Keratinocyte (primary cell): ENCODE measurements around the gene PITPNC1. TPM values are rescaled to one million over a fixed set of nuclear protein-coding genes. Genes with fewer than 3 reads are reported as not detected.

Experiments used
- DNase-seq: peaks from one replicate; pipeline ENCODE4 v3.0.0-alpha.2; 2011; ENCODE audit warnings: low read depth, missing footprints, low spot score
- FAIRE-seq: peaks from 2 replicates; lab custom pipeline; 2011; peaks lifted over from hg19 to GRCh38; lab: Jason Lieb, UNC
- H2AFZ ChIP-seq: 2 replicates; pipeline ENCODE4 v1.6.0; 2012; ENCODE audit warnings: low read length, control low read depth, inconsistent platforms; ENCODE audit not compliant: control insufficient read depth
- H3K27ac ChIP-seq: 2 replicates; pipeline ENCODE4 v1.5.1; 2011; ENCODE audit warnings: low read length; ENCODE audit not compliant: control insufficient read depth, insufficient read depth
- H3K27me3 ChIP-seq: 3 replicates; pipeline ENCODE4 v1.6.0; 2011; ENCODE audit warnings: low read length; ENCODE audit not compliant: control insufficient read depth, insufficient read depth; ENCODE audit errors: extremely low read depth
- H3K36me3 ChIP-seq, 2 experiments: 2 replicates in 1 of 2; 3 replicates in 1 of 2; pipeline ENCODE4 v1.5.1; 2011; ENCODE audit warnings: low read length in 2 of 2, mild to moderate bottlenecking in 1 of 2; ENCODE audit not compliant: control insufficient read depth in 2 of 2, insufficient read depth in 2 of 2; ENCODE audit errors: extremely low read depth in 1 of 2
- H3K4me1 ChIP-seq: 3 replicates; pipeline ENCODE4 v1.5.1; 2011; ENCODE audit warnings: low read length; ENCODE audit not compliant: control insufficient read depth, insufficient read depth; ENCODE audit errors: extremely low read depth
- H3K4me2 ChIP-seq: 3 replicates; pipeline ENCODE4 v1.6.0; 2011; ENCODE audit warnings: low read depth, low read length; ENCODE audit not compliant: control insufficient read depth, insufficient read depth; ENCODE audit errors: extremely low read depth
- H3K4me3 ChIP-seq, 3 experiments: fragments of 200-600 bp in 1 of 3; sonication (generic) in 1 of 3; 2 replicates in 2 of 3; 3 replicates in 1 of 3; pipeline ENCODE4 v1.5.1; 2011 to 2016; ENCODE audit warnings: low read length in 3 of 3, mild to moderate bottlenecking in 3 of 3, control low read depth in 2 of 3, inconsistent platforms in 1 of 3, low read depth in 1 of 3, mixed read lengths in 1 of 3, mixed run types in 1 of 3, moderate library complexity in 1 of 3; ENCODE audit not compliant: control insufficient read depth in 2 of 3, insufficient read depth in 2 of 3; ENCODE audit errors: extremely low read depth in 1 of 3
- H3K79me2 ChIP-seq: 2 replicates; pipeline ENCODE4 v1.6.0; 2012; ENCODE audit warnings: low read length; ENCODE audit not compliant: control insufficient read depth, insufficient read depth
- H3K9ac ChIP-seq: 3 replicates; pipeline ENCODE4 v1.6.0; 2011; ENCODE audit warnings: low read length; ENCODE audit not compliant: control insufficient read depth, insufficient read depth; ENCODE audit errors: extremely low read depth
- H3K9me1 ChIP-seq: 3 replicates; pipeline ENCODE4 v1.6.0; 2011; ENCODE audit warnings: low read length; ENCODE audit not compliant: control insufficient read depth, insufficient read depth; ENCODE audit errors: extremely low read depth
- H3K9me3 ChIP-seq: 2 replicates; pipeline ENCODE4 v1.5.1; 2012; ENCODE audit warnings: low read depth, low read length; ENCODE audit not compliant: control insufficient read depth
- H4K20me1 ChIP-seq: 3 replicates; pipeline ENCODE4 v1.6.0; 2011; ENCODE audit warnings: low read length; ENCODE audit not compliant: control insufficient read depth, insufficient read depth; ENCODE audit errors: extremely low read depth
- EZH2 ChIP-seq: IDR thresholded peaks from one replicate; pipeline ENCODE4 v1.6.1; 2012; ENCODE audit warnings: inconsistent platforms, mild to moderate bottlenecking, low read length, moderate library complexity
- dilution Hi-C: fragments of 300-500 bp; cut with MboI; formaldehyde crosslinking; loops from one replicate; pipeline ENCODE4 v1.7.0; 2020; ENCODE audit warnings: low sequenced_read_pairs; ENCODE audit not compliant: extremely low pct_ligation_motif_present
- polyA plus RNA-seq, 5 experiments: library from polyadenylated mRNA; depleted of rRNA in 3 of 5; stranded (reverse) in 3 of 5; stranded (forward) in 1 of 5; unstranded in 1 of 5; fragments of >200 nt; gene quantifications; 1 replicate in 1 of 5; 2 replicates in 3 of 5; 3 replicates in 1 of 5; pipeline versions ENCODE4 v1.2.1 to v1.2.3, GENCODE V29; 2011 to 2012; ENCODE audit warnings: missing spikeins in 2 of 5, low read depth in 1 of 5, low replicate concordance in 1 of 5
- TF ChIP-seq, protein P1 (sequence below), 3 experiments: IDR thresholded peaks in 1 of 3; conservative IDR thresholded peaks in 1 of 3; optimal IDR thresholded peaks in 1 of 3; 2 replicates in 2 of 3; 3 replicates in 1 of 3; pipeline versions ENCODE3 to v1.5.1; 2011; ENCODE audit warnings: low read length in 3 of 3, mild to moderate bottlenecking in 3 of 3, moderate library complexity in 2 of 3, control low read depth in 1 of 3, inconsistent platforms in 1 of 3; ENCODE audit not compliant: insufficient read depth in 2 of 3; ENCODE audit errors: extremely low read depth in 1 of 3

Gene PITPNC1
- polyA plus RNA-seq, 1 donor (not counting 4 experiments of a cell fraction or from before 2014, with no cell fraction given), result 24.8 TPM

GRCh38 chr17:67619555-67619954 lies 242.5 kb downstream of the PITPNC1 start:
- no peak overlapping the region for H3K4me3 ChIP-seq
- no peaks in the 10 kb centered on the region for H3K79me2 ChIP-seq
- no peaks in the 10 kb centered on the region for H3K36me3 ChIP-seq
- H4K20me1 ChIP-seq, result no peaks in the 10 kb centered on the region
- H3K27ac ChIP-seq, result no peak overlapping the region
- H3K9me3 ChIP-seq, result no peaks in the 10 kb centered on the region
- dilution Hi-C loops, result no loop called here
- peaks cover 3% of the 10 kb centered on the region for H3K9me1 ChIP-seq
- FAIRE-seq (no peak), DNase-seq (no peak)
- H2AFZ ChIP-seq, result no peak overlapping the region
- no peak overlapping the region for H3K9ac ChIP-seq
- no peak overlapping the region for H3K4me2 ChIP-seq
- TF ChIP-seq, protein P1, sequence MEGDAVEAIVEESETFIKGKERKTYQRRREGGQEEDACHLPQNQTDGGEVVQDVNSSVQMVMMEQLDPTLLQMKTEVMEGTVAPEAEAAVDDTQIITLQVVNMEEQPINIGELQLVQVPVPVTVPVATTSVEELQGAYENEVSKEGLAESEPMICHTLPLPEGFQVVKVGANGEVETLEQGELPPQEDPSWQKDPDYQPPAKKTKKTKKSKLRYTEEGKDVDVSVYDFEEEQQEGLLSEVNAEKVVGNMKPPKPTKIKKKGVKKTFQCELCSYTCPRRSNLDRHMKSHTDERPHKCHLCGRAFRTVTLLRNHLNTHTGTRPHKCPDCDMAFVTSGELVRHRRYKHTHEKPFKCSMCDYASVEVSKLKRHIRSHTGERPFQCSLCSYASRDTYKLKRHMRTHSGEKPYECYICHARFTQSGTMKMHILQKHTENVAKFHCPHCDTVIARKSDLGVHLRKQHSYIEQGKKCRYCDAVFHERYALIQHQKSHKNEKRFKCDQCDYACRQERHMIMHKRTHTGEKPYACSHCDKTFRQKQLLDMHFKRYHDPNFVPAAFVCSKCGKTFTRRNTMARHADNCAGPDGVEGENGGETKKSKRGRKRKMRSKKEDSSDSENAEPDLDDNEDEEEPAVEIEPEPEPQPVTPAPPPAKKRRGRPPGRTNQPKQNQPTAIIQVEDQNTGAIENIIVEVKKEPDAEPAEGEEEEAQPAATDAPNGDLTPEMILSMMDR (optimal IDR thresholded peaks at IDR 0.05 in 1 of 3, IDR thresholded peaks at IDR 0.05 in 1 of 3, conservative IDR thresholded peaks at IDR 0.05 in 1 of 3; ENCODE audit: extremely low read depth in 1 of 3, insufficient read depth in 2 of 3, low read length in 3 of 3), result no peak
- TF ChIP-seq EZH2, result no peak
- no peaks in the 10 kb centered on the region for H3K27me3 ChIP-seq
- peaks cover 10% of the 10 kb centered on the region for H3K4me1 ChIP-seq

GRCh38 chr17:67620088-67620487 lies 243.0 kb downstream of the PITPNC1 start:
- H3K9ac ChIP-seq, result no peak overlapping the region
- no peaks in the 10 kb centered on the region for H3K9me3 ChIP-seq
- H3K4me1 ChIP-seq, result peaks cover 4% of the 10 kb centered on the region
- H3K4me3 ChIP-seq, result no peak overlapping the region
- no peak for DNase-seq
- TF ChIP-seq, protein P1 (optimal IDR thresholded peaks at IDR 0.05 in 1 of 3, IDR thresholded peaks at IDR 0.05 in 1 of 3, conservative IDR thresholded peaks at IDR 0.05 in 1 of 3; ENCODE audit: extremely low read depth in 1 of 3, insufficient read depth in 2 of 3, low read length in 3 of 3), result no peak
- no peak for TF ChIP-seq EZH2
- no peaks in the 10 kb centered on the region for H3K36me3 ChIP-seq
- H3K27ac ChIP-seq, result no peak overlapping the region
- H3K79me2 ChIP-seq, result no peaks in the 10 kb centered on the region
- FAIRE-seq, result no peak
- dilution Hi-C loops, result no loop called here
- H3K9me1 ChIP-seq, result no peaks in the 10 kb centered on the region
- H2AFZ ChIP-seq, result no peak overlapping the region
- no peak overlapping the region for H3K4me2 ChIP-seq
- H3K27me3 ChIP-seq, result no peaks in the 10 kb centered on the region
- no peaks in the 10 kb centered on the region for H4K20me1 ChIP-seq
